HEK293T (cell line): Measurements from ENCODE around the gene SAV1.

ENCODE experiments used
- CTCF ChIA-PET: fragments of 350-600 bp; formaldehyde crosslinking; extraction: SDS; loops from one replicate; lab custom pipeline; 2021; ENCODE audit warnings: antibody characterized with exemption, inconsistent platforms; lab: Yijun Ruan, JAX
- POLR2A ChIA-PET: fragments of 350-600 bp; formaldehyde crosslinking; extraction: SDS; loops from one replicate; lab custom pipeline; 2020; ENCODE audit warnings: antibody characterized with exemption, inconsistent platforms; lab: Yijun Ruan, JAX
- DNase-seq: peaks from one replicate; pipeline ENCODE4 v3.0.0; 2012; ENCODE audit warnings: mixed read lengths; ENCODE audit errors: extremely low spot score
- ARNT ChIP-seq: fragments of 450-650 bp; IDR thresholded peaks from 2 replicates; pipeline ENCODE4 v1.6.1; 2017; ENCODE audit warnings: mild to moderate bottlenecking
- BHLHE40 ChIP-seq: fragments of 450-650 bp; IDR thresholded peaks from 2 replicates; pipeline ENCODE4 v1.6.1; 2016; ENCODE audit warnings: mild to moderate bottlenecking, moderate library complexity, borderline replicate concordance
- CTBP1 ChIP-seq: fragments of 450-650 bp; IDR thresholded peaks from 2 replicates; pipeline ENCODE4 v1.6.1; 2016; ENCODE audit warnings: borderline replicate concordance
- ELF4 ChIP-seq: fragments of 450-650 bp; IDR thresholded peaks from 2 replicates; pipeline ENCODE4 v1.6.1; 2017; ENCODE audit warnings: antibody characterized with exemption
- FOXA1 ChIP-seq: fragments of 450-650 bp; IDR thresholded peaks from 2 replicates; pipeline ENCODE4 v1.6.1; 2016; ENCODE audit warnings: mild to moderate bottlenecking
- FOXK2 ChIP-seq: fragments of 450-650 bp; IDR thresholded peaks from 2 replicates; pipeline ENCODE4 v1.6.1; 2016; ENCODE audit warnings: mild to moderate bottlenecking
- FOXM1 ChIP-seq: fragments of 450-650 bp; IDR thresholded peaks from 2 replicates; pipeline ENCODE4 v1.6.1; 2017; ENCODE audit warnings: mild to moderate bottlenecking, borderline replicate concordance
- HDGF ChIP-seq: fragments of 450-650 bp; IDR thresholded peaks from 2 replicates; pipeline ENCODE4 v1.6.1; 2017; ENCODE audit warnings: antibody characterized with exemption, borderline replicate concordance
- L3MBTL2 ChIP-seq: fragments of 450-650 bp; conservative IDR thresholded peaks from 2 replicates; pipeline ENCODE4 v1.6.1; 2016; ENCODE audit warnings: mild to moderate bottlenecking
- LEF1 ChIP-seq: fragments of 450-650 bp; IDR thresholded peaks from 2 replicates; pipeline ENCODE4 v1.6.1; 2017; ENCODE audit warnings: mild to moderate bottlenecking, borderline replicate concordance
- NFRKB ChIP-seq: fragments of 450-650 bp; IDR thresholded peaks from 2 replicates; pipeline ENCODE4 v1.6.1; 2016; ENCODE audit warnings: mild to moderate bottlenecking, moderate library complexity
- PKNOX1 ChIP-seq: fragments of 450-650 bp; IDR thresholded peaks from 2 replicates; pipeline ENCODE4 v1.6.1; 2016
- SP1 ChIP-seq: fragments of 450-650 bp; IDR thresholded peaks from 2 replicates; pipeline ENCODE4 v1.6.1; 2017
- SUZ12 ChIP-seq: fragments of 450-650 bp; IDR thresholded peaks from 2 replicates; pipeline ENCODE4 v1.6.1; 2016; ENCODE audit warnings: mild to moderate bottlenecking
- TARDBP ChIP-seq: fragments of 450-650 bp; IDR thresholded peaks from 2 replicates; pipeline ENCODE4 v1.6.1; 2016
- ZNF384 ChIP-seq: fragments of 450-650 bp; IDR thresholded peaks from 2 replicates; pipeline ENCODE4 v1.6.1; 2016

The SAV1 gene

GRCh38 chr14:50677527-50678063 lies 9.5 kb upstream of the SAV1 start:
- no peak for DNase-seq
- ChIA-PET CTCF (interaction anchor here (0.7 kb wide), 1 partner anchor 73 kb away, joined by 3 read pairs; no protein-coding TSS in a partner anchor), POLR2A (interaction anchor here (1.3 to 1.4 kb wide), 2 partner anchors 9 to 11 kb away, joined by 4 to 11 read pairs; partner anchors contain the start of gene SAV1)
- no peak for TF ChIP-seq L3MBTL2
- TF ChIP-seq HDGF = no peak
- no peak for TF ChIP-seq FOXK2
- TF ChIP-seq SUZ12 = no peak
- no peak for TF ChIP-seq ARNT
- no peak for TF ChIP-seq SP1
- TF ChIP-seq ZNF384 = no peak
- TF ChIP-seq TARDBP = no peak
- TF ChIP-seq CTBP1 = no peak
- no peak for TF ChIP-seq NFRKB
- TF ChIP-seq BHLHE40 = no peak
- TF ChIP-seq FOXA1 = no peak
- no peak for TF ChIP-seq ELF4
- no peak for TF ChIP-seq LEF1

- TF ChIP-seq ZNF384 (no peak), FOXM1 (no peak)
- ChIA-PET CTCF (interaction anchor here (0.7 kb wide), 1 partner anchor 72 kb away, joined by 3 read pairs; no protein-coding TSS in a partner anchor), POLR2A (interaction anchor here (1.3 to 1.4 kb wide), 2 partner anchors 9 to 11 kb away, joined by 4 to 11 read pairs; partner anchors contain the start of gene SAV1)
- no peak for DNase-seq
Measured at GRCh38 chr14:50676814-50677516, 8.9 kb upstream of the SAV1 start.

GRCh38 chr14:50675597-50675996 lies 7.5 kb upstream of the SAV1 start:
- DNase-seq = no peak
- POLR2A ChIA-PET = no interaction called here
- CTCF ChIA-PET = no interaction called here
- TF ChIP-seq CTBP1 (no peak), ZNF384 (no peak), BHLHE40 (no peak), FOXM1 (no peak), LEF1 (no peak), PKNOX1 (no peak), HDGF (no peak), L3MBTL2 (no peak), NFRKB (no peak), TARDBP (no peak), FOXA1 (no peak), FOXK2 (no peak)

- POLR2A ChIA-PET = no interaction called here
- no peak for TF ChIP-seq ELF4
- no peak for TF ChIP-seq CTBP1
- no peak for TF ChIP-seq FOXA1
- TF ChIP-seq SUZ12 = no peak
- TF ChIP-seq SP1 = no peak
- no peak for TF ChIP-seq NFRKB
- TF ChIP-seq HDGF = no peak
- no peak for TF ChIP-seq ZNF384
- no peak for TF ChIP-seq LEF1
- no peak for TF ChIP-seq TARDBP
- TF ChIP-seq FOXK2 = no peak
- no peak for DNase-seq
- CTCF ChIA-PET = interaction anchor here (0.6 to 0.8 kb wide), 2 partner anchors 44 to 50 kb away, joined by 3 to 4 read pairs; no protein-coding TSS in a partner anchor
Measured at GRCh38 chr14:50670866-50671256, 2.8 kb upstream of the SAV1 start.

GRCh38 chr14:50670196-50670865 lies 2.2 kb upstream of the SAV1 start:
- CTCF ChIA-PET = interaction anchor here (0.8 kb wide), 1 partner anchor 44 kb away, joined by 4 read pairs; no protein-coding TSS in a partner anchor
- no peak for TF ChIP-seq ZNF384
- no peak for TF ChIP-seq LEF1
- TF ChIP-seq ARNT = no peak
- DNase-seq = no peak
- POLR2A ChIA-PET = interaction anchor here (0.5 kb wide), 1 partner anchor 119 kb away, joined by 3 read pairs; no protein-coding TSS in a partner anchor

GRCh38 chr14:50669441-50669986 lies 1.4 kb upstream of the SAV1 start:
- CTCF ChIA-PET = no interaction called here
- POLR2A ChIA-PET = interaction anchor here (0.5 kb wide), 1 partner anchor 118 kb away, joined by 3 read pairs; no protein-coding TSS in a partner anchor
- TF ChIP-seq FOXM1 (no peak), ZNF384 (no peak), NFRKB (no peak), BHLHE40 (no peak), SUZ12 (no peak), TARDBP (no peak), PKNOX1 (no peak), SP1 (no peak), FOXA1 (no peak), ELF4 (no peak), CTBP1 (no peak)
- DNase-seq = no peak
